Ishikawa (cell line): Measurements from ENCODE around the gene TREH.

ENCODE experiments used
- EP300 ChIP-seq: IDR thresholded peaks from 2 replicates; pipeline ENCODE4 v1.6.1; 2012; ENCODE audit warnings: borderline replicate concordance
- REST ChIP-seq: IDR thresholded peaks from 2 replicates; pipeline ENCODE4 v1.6.1; 2012; ENCODE audit warnings: low read depth, mild to moderate bottlenecking
- TAF1 ChIP-seq: IDR thresholded peaks from 2 replicates; pipeline ENCODE4 v1.6.1; 2012; ENCODE audit warnings: low read depth, mild to moderate bottlenecking
- TEAD4 ChIP-seq: IDR thresholded peaks from 2 replicates; pipeline ENCODE4 v1.6.1; 2012
- TF ChIP-seq, protein P1 (sequence below): IDR thresholded peaks from 2 replicates; pipeline ENCODE4 v1.6.1; 2012

GRCh38 chr11:118706546-118706825 is 27.0 kb upstream of the TREH start:
- no peak for TF ChIP-seq TAF1
- TF ChIP-seq, protein P1, sequence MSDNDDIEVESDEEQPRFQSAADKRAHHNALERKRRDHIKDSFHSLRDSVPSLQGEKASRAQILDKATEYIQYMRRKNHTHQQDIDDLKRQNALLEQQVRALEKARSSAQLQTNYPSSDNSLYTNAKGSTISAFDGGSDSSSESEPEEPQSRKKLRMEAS = no peak
- no peak for TF ChIP-seq EP300
- TF ChIP-seq TEAD4 = no peak
- TF ChIP-seq REST = no peak
